Measurements from ENCODE around the gene ANAPC13.

Gene ANAPC13

DNA sequence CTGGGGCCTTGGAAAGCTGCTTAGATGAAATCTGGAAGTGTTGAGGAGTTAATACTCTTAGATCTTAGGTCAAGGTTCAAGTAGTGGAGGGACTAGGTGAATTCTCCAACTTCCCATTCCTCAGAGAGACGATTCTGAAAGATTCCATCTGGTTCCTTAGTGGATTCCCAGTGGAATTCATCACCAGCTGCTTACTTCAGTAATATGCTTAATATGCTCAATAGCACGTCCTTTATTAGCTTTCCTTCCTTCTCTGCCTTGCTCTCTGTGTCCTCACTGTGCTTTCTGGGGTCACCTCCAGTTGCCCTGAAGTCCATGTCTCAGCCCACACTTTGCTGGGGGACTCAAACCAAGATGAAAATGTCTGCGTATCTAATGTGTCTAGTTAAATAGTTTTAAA is 31.1 kb upstream of the ANAPC13 start:
- H3K4me1 ChIP-seq (ENCODE audit: insufficient read depth, low read length, poor library complexity, severe bottlenecking), result no peaks in the 10 kb centered on the region
- TF ChIP-seq, protein P1, sequence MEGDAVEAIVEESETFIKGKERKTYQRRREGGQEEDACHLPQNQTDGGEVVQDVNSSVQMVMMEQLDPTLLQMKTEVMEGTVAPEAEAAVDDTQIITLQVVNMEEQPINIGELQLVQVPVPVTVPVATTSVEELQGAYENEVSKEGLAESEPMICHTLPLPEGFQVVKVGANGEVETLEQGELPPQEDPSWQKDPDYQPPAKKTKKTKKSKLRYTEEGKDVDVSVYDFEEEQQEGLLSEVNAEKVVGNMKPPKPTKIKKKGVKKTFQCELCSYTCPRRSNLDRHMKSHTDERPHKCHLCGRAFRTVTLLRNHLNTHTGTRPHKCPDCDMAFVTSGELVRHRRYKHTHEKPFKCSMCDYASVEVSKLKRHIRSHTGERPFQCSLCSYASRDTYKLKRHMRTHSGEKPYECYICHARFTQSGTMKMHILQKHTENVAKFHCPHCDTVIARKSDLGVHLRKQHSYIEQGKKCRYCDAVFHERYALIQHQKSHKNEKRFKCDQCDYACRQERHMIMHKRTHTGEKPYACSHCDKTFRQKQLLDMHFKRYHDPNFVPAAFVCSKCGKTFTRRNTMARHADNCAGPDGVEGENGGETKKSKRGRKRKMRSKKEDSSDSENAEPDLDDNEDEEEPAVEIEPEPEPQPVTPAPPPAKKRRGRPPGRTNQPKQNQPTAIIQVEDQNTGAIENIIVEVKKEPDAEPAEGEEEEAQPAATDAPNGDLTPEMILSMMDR (conservative IDR thresholded peaks at IDR 0.05; ENCODE audit: low read length), result no peak
- TF ChIP-seq EZH2phosphoT487 (IDR thresholded peaks at IDR 0.05; ENCODE audit: borderline replicate concordance), result no peak

DNA sequence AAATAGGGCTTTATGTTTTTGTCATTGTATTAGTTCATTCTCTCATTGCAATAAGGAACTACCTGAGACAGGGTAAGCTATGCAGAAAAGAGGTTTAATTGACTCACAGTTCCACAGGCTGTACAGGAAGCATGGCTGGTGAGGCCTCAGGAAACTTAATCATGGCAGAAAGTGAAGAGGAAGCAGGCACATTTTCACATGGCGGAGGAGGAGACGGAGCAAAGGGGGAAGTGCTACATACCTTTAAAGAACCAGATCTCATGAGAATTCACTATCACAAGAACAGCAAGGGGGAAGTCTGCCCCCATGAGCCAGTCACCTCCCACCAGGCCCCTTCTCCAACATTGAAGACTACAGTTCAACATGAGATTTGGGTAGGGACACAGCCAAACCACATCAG is 25.7 kb upstream of the ANAPC13 start:
- no peak overlapping the region for H3K9ac ChIP-seq (ENCODE audit: low read depth, low read length, poor library complexity, severe bottlenecking)
- H3K4me1 ChIP-seq (ENCODE audit: insufficient read depth, low read length, poor library complexity, severe bottlenecking), result no peaks in the 10 kb centered on the region
- H3K27me3 ChIP-seq (ENCODE audit: insufficient read depth, low read length, poor library complexity, severe bottlenecking), result no peaks in the 10 kb centered on the region
- peaks cover 5% of the 10 kb centered on the region; the same call in 1 of the 2 replicates for H3K9me3 ChIP-seq (ENCODE audit: insufficient read depth, low read depth, low read length)
- peaks cover 83% of the 10 kb centered on the region for H3K36me3 ChIP-seq (ENCODE audit: insufficient read depth, low read length)
- H3K4me3 ChIP-seq (ENCODE audit: low read length, poor library complexity, severe bottlenecking), result no peak overlapping the region
- H3F3A ChIP-seq (ENCODE audit: low read depth), result 0 out of 2 replicates have a peak, but pooled peaks cover 3% of the 10 kb centered on the region
- H4K20me1 ChIP-seq (ENCODE audit: insufficient read depth, low read length, poor library complexity, severe bottlenecking), result no peaks in the 10 kb centered on the region
- H3K79me2 ChIP-seq (ENCODE audit: insufficient read depth, low read length), result peaks cover 34% of the 10 kb centered on the region; the same call in 1 of the 2 replicates
- TF ChIP-seq EZH2phosphoT487 (IDR thresholded peaks at IDR 0.05; ENCODE audit: borderline replicate concordance), result no peak
- TF ChIP-seq, protein P1 (conservative IDR thresholded peaks at IDR 0.05; ENCODE audit: low read length), result no peak
- no peak overlapping the region for H2AFZ ChIP-seq (ENCODE audit: low read length)
- H3K4me2 ChIP-seq (ENCODE audit: low read depth, low read length, poor library complexity, severe bottlenecking), result no peak overlapping the region
- H3K9me2 ChIP-seq (replicated peaks; ENCODE audit: low read depth, low read length), result no peaks in the 10 kb centered on the region

More for the DNA sequence above, 31.1 kb upstream of the ANAPC13 start:
- H2AFZ ChIP-seq (ENCODE audit: low read length), result no peak overlapping the region
- no peaks in the 10 kb centered on the region for H3K9me2 ChIP-seq (replicated peaks; ENCODE audit: low read depth, low read length)
- H3K4me3 ChIP-seq (ENCODE audit: low read length, poor library complexity, severe bottlenecking), result no peak overlapping the region
- no peaks in the 10 kb centered on the region for H3F3A ChIP-seq (ENCODE audit: low read depth)
- H3K9ac ChIP-seq (ENCODE audit: low read depth, low read length, poor library complexity, severe bottlenecking), result no peak overlapping the region
- peaks cover 7% of the 10 kb centered on the region; the same call in 1 of the 2 replicates for H3K79me2 ChIP-seq (ENCODE audit: insufficient read depth, low read length)
- H3K9me3 ChIP-seq (ENCODE audit: insufficient read depth, low read depth, low read length), result peaks cover 13% of the 10 kb centered on the region
- H3K27me3 ChIP-seq (ENCODE audit: insufficient read depth, low read length, poor library complexity, severe bottlenecking), result no peaks in the 10 kb centered on the region
- H3K4me2 ChIP-seq (ENCODE audit: low read depth, low read length, poor library complexity, severe bottlenecking), result no peak overlapping the region
- peaks cover 55% of the 10 kb centered on the region for H3K36me3 ChIP-seq (ENCODE audit: insufficient read depth, low read length)
- H4K20me1 ChIP-seq (ENCODE audit: insufficient read depth, low read length, poor library complexity, severe bottlenecking), result no peaks in the 10 kb centered on the region

DNA sequence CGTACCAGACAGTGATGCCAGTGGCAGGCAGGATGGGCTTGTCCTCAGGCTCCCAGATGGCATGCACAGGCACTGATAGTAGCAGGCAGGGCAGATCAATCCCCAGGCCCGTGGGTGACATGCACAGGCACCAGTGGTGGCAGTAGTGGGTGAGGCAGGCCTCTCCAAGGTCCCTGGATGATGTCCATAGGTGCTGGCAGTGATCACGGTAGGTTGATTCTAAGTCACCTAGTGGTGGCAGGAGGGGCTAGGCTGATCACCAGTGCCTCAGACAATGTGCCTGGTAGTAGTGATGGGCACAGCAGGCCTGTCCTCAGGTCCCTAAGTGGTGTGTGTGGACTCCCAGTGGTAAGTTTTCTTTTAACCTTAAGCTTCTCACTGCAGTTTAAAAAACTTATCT is 19.7 kb upstream of the ANAPC13 start:
- H4K20me1 ChIP-seq (ENCODE audit: insufficient read depth, low read length, poor library complexity, severe bottlenecking), result peaks cover 3% of the 10 kb centered on the region
- peaks cover 25% of the 10 kb centered on the region for H3K9me3 ChIP-seq (ENCODE audit: insufficient read depth, low read depth, low read length)
- H3K4me2 ChIP-seq (ENCODE audit: low read depth, low read length, poor library complexity, severe bottlenecking), result no peak overlapping the region
- H3K27me3 ChIP-seq (ENCODE audit: insufficient read depth, low read length, poor library complexity, severe bottlenecking), result no peaks in the 10 kb centered on the region
- TF ChIP-seq EZH2phosphoT487 (IDR thresholded peaks at IDR 0.05; ENCODE audit: borderline replicate concordance), result no peak
- TF ChIP-seq, protein P1 (conservative IDR thresholded peaks at IDR 0.05; ENCODE audit: low read length), result no peak; the same call in 1 of the 2 replicates
- no peaks in the 10 kb centered on the region for H3K9me2 ChIP-seq (replicated peaks; ENCODE audit: low read depth, low read length)
- peaks cover 58% of the 10 kb centered on the region for H3K36me3 ChIP-seq (ENCODE audit: insufficient read depth, low read length)
- H3K4me1 ChIP-seq (ENCODE audit: insufficient read depth, low read length, poor library complexity, severe bottlenecking), result no peaks in the 10 kb centered on the region
- H3K4me3 ChIP-seq (ENCODE audit: low read length, poor library complexity, severe bottlenecking), result no peak overlapping the region
- peaks cover 80% of the 10 kb centered on the region for H3K79me2 ChIP-seq (ENCODE audit: insufficient read depth, low read length)
- 0 out of 2 replicates have a peak, but pooled peaks cover 3% of the 10 kb centered on the region for H3F3A ChIP-seq (ENCODE audit: low read depth)
- H3K9ac ChIP-seq (ENCODE audit: low read depth, low read length, poor library complexity, severe bottlenecking), result no peak overlapping the region
- H2AFZ ChIP-seq (ENCODE audit: low read length), result no peak overlapping the region
